Uterus (tissue), 2 donors: ENCODE results near the gene RPS19BP1.

Experiments
- CTCF ChIP-seq, 4 experiments: fragments of 200-600 bp in 2 of 4; fragments of 450-650 bp in 2 of 4; sonication (generic) in 2 of 4; IDR thresholded peaks; one replicate each; pipeline ENCODE4 v1.5.1; 2016 to 2019; ENCODE audit warnings: antibody characterized with exemption in 4 of 4, mild to moderate bottlenecking in 2 of 4, moderate library complexity in 1 of 4
- POLR2A ChIP-seq, 2 donors: fragments of 450-650 bp; IDR thresholded peaks; one replicate each; pipeline ENCODE4 v1.6.1; 2016; ENCODE audit warnings: antibody characterized with exemption in 2 of 2, mild to moderate bottlenecking in 1 of 2, moderate library complexity in 1 of 2

GRCh38 chr22:39559456-39560105 lies 27.0 kb upstream of the RPS19BP1 start:
- TF ChIP-seq CTCF (IDR thresholded peaks at IDR 0.05): no peak
- TF ChIP-seq POLR2A (IDR thresholded peaks at IDR 0.05): no peak
